IMR-90 (cell line): ENCODE data around the gene SPEF2. TPM values are rescaled to one million over a fixed set of nuclear protein-coding genes. Genes with fewer than 3 reads are reported as not detected.

Experiments used
- ATAC-seq: fragments of 200-7000 bp; cut with Tn5 transposase; 2 replicates; pipeline ENCODE4 v1.9.1; 2020; ENCODE audit warnings: low read depth, mild to moderate bottlenecking, moderate library complexity
- BruUV-seq: library from RNA; stranded (reverse); fragments of 400-500 nt; replicated peaks from 2 replicates; lab custom pipeline; 2021; lab: Mats Ljungman, UMichigan
- CTCF ChIA-PET: fragments of 300-600 bp; formaldehyde crosslinking; extraction: SDS; loops from one replicate; lab custom pipeline; 2021; ENCODE audit warnings: antibody characterized with exemption; lab: Yijun Ruan, JAX
- POLR2A ChIA-PET: fragments of 300-600 bp; sonication (Branson Sonifier 250); formaldehyde crosslinking; loops from one replicate; lab custom pipeline; 2022; ENCODE audit warnings: antibody characterized with exemption; ENCODE audit not compliant: unreplicated experiment; lab: Charles Lee
- DNase-seq: peaks from one replicate; pipeline ENCODE4 v3.0.0; 2013
- H2AFZ ChIP-seq: replicated peaks from 2 replicates; pipeline ENCODE3; 2013; ENCODE audit warnings: low read length, mild to moderate bottlenecking; ENCODE audit not compliant: poor library complexity
- H2AK5ac ChIP-seq: 2 replicates; pipeline ENCODE4 v1.6.1; 2013; ENCODE audit warnings: low read depth, low read length, inconsistent platforms
- H2AK9ac ChIP-seq: replicated peaks from 2 replicates; pipeline ENCODE3; 2013; ENCODE audit warnings: mild to moderate bottlenecking, low read depth, low read length, moderate library complexity; ENCODE audit not compliant: poor library complexity
- H2BK120ac ChIP-seq: 2 replicates; pipeline ENCODE4 v1.6.1; 2013; ENCODE audit warnings: low read depth, low read length, inconsistent platforms
- H2BK15ac ChIP-seq: 3 replicates; pipeline ENCODE4 v1.6.1; 2013; ENCODE audit warnings: low read depth, low read length, inconsistent platforms
- H2BK20ac ChIP-seq: 2 replicates; pipeline ENCODE4 v1.6.1; 2013; ENCODE audit warnings: low read depth, mild to moderate bottlenecking, inconsistent platforms, low read length, moderate library complexity
- H2BK5ac ChIP-seq: 2 replicates; pipeline ENCODE4 v1.6.1; 2013; ENCODE audit warnings: mild to moderate bottlenecking, low read depth, low read length, inconsistent platforms; ENCODE audit not compliant: poor library complexity, severe bottlenecking
- H3K14ac ChIP-seq: replicated peaks from 2 replicates; pipeline ENCODE4 v1.6.1; 2013; ENCODE audit warnings: low read depth, low read length, inconsistent platforms
- H3K18ac ChIP-seq: 2 replicates; pipeline ENCODE4 v1.6.1; 2013; ENCODE audit warnings: low read depth, low read length, control low read depth
- H3K23ac ChIP-seq: 2 replicates; pipeline ENCODE4 v1.6.1; 2013; ENCODE audit warnings: low read depth, low read length, inconsistent platforms
- H3K27ac ChIP-seq: 2 replicates; pipeline ENCODE4 v1.5.1; 2013; ENCODE audit warnings: mild to moderate bottlenecking, control low read depth, low read length; ENCODE audit not compliant: insufficient read depth
- H3K27me3 ChIP-seq: 2 replicates; pipeline ENCODE4 v1.6.1; 2013; ENCODE audit warnings: low read length; ENCODE audit not compliant: control insufficient read depth, insufficient read depth
- H3K36me3 ChIP-seq: 2 replicates; pipeline ENCODE4 v1.6.1; 2013; ENCODE audit warnings: low read length, mixed read lengths; ENCODE audit not compliant: control insufficient read depth, insufficient read depth
- H3K4ac ChIP-seq: 2 replicates; pipeline ENCODE4 v1.6.1; 2013; ENCODE audit warnings: low read depth, low read length, inconsistent platforms
- H3K4me1 ChIP-seq: 2 replicates; pipeline ENCODE4 v1.6.1; 2013; ENCODE audit warnings: low read length, mixed read lengths; ENCODE audit not compliant: control insufficient read depth, insufficient read depth
- H3K4me2 ChIP-seq: 2 replicates; pipeline ENCODE4 v1.6.1; 2013; ENCODE audit warnings: low read depth, mild to moderate bottlenecking, control low read depth, low read length, moderate library complexity
- H3K4me3 ChIP-seq: 2 replicates; pipeline ENCODE4 v1.5.1; 2013; ENCODE audit warnings: low read depth, mild to moderate bottlenecking, control low read depth, low read length, moderate library complexity; ENCODE audit not compliant: insufficient read depth
- H3K56ac ChIP-seq: 2 replicates; pipeline ENCODE4 v1.6.1; 2013; ENCODE audit warnings: low read length, inconsistent platforms; ENCODE audit not compliant: insufficient read depth; ENCODE audit errors: extremely low read depth
- H3K79me1 ChIP-seq, 2 experiments: 2 replicates each; pipeline ENCODE4 v1.6.1; 2013; ENCODE audit warnings: low read length in 2 of 2, inconsistent platforms in 1 of 2, low read depth in 1 of 2
- H3K9ac ChIP-seq: 2 replicates; pipeline ENCODE4 v1.6.1; 2013; ENCODE audit warnings: low read depth, low read length, control low read depth
- H3K9me1 ChIP-seq: 2 replicates; pipeline ENCODE4 v1.6.1; 2013; ENCODE audit warnings: low read length, inconsistent platforms; ENCODE audit not compliant: insufficient read depth
- H3K9me3 ChIP-seq: 2 replicates; pipeline ENCODE4 v1.6.1; 2013; ENCODE audit warnings: low read length; ENCODE audit not compliant: control insufficient read depth, insufficient read depth
- H4K20me1 ChIP-seq: 2 replicates; pipeline ENCODE4 v1.6.1; 2013; ENCODE audit warnings: low read length, inconsistent platforms; ENCODE audit not compliant: insufficient read depth
- H4K5ac ChIP-seq: 2 replicates; pipeline ENCODE4 v1.6.1; 2013; ENCODE audit warnings: mild to moderate bottlenecking, low read depth, low read length, control low read depth
- H4K8ac ChIP-seq, 2 experiments: 2 replicates each; pipeline ENCODE4 v1.6.1; 2013; ENCODE audit warnings: low read depth in 2 of 2, low read length in 2 of 2, control low read depth in 1 of 2, inconsistent platforms in 1 of 2
- H4K91ac ChIP-seq: 2 replicates; pipeline ENCODE4 v1.6.1; 2013; ENCODE audit warnings: low read depth, low read length, inconsistent platforms; ENCODE audit not compliant: insufficient read depth
- CEBPB ChIP-seq: IDR thresholded peaks from 2 replicates; pipeline ENCODE4 v1.6.1; 2012; ENCODE audit warnings: low read depth, low read length, improper control_type of control experiment
- CHD1 ChIP-seq: IDR thresholded peaks from 2 replicates; pipeline ENCODE4 v1.6.1; 2012; ENCODE audit warnings: low read depth, low read length, improper control_type of control experiment
- CTCF ChIP-seq: conservative IDR thresholded peaks from 2 replicates; pipeline ENCODE4 v1.5.1; 2012; ENCODE audit warnings: mild to moderate bottlenecking, low read depth, low read length, improper control_type of control experiment
- FOS ChIP-seq: fragments of 150-350 bp; IDR thresholded peaks from 2 replicates; pipeline ENCODE4 v1.6.1; 2016; ENCODE audit warnings: low read depth, low read length
- MAFK ChIP-seq: IDR thresholded peaks from 2 replicates; pipeline ENCODE4 v1.6.1; 2012; ENCODE audit warnings: low read depth, low read length, improper control_type of control experiment
- MAZ ChIP-seq: IDR thresholded peaks from 2 replicates; pipeline ENCODE4 v1.6.1; 2012; ENCODE audit warnings: low read depth, mild to moderate bottlenecking, low read length, improper control_type of control experiment, moderate library complexity, borderline replicate concordance
- MXI1 ChIP-seq: IDR thresholded peaks from 2 replicates; pipeline ENCODE4 v1.6.1; 2012; ENCODE audit warnings: low read depth, mild to moderate bottlenecking, low read length, moderate library complexity, borderline replicate concordance
- NFE2L2 ChIP-seq: fragments of 150-350 bp; IDR thresholded peaks from 2 replicates; pipeline ENCODE4 v1.6.1; 2016; ENCODE audit warnings: low read depth, mild to moderate bottlenecking, low read length
- POLR2A ChIP-seq: IDR thresholded peaks from 2 replicates; pipeline ENCODE4 v1.6.1; 2012; ENCODE audit warnings: mild to moderate bottlenecking, low read depth, low read length
- RAD21 ChIP-seq: IDR thresholded peaks from 2 replicates; pipeline ENCODE4 v1.6.1; 2012; ENCODE audit warnings: low read length, improper control_type of control experiment
- RCOR1 ChIP-seq: IDR thresholded peaks from 2 replicates; pipeline ENCODE4 v1.6.1; 2012; ENCODE audit warnings: mild to moderate bottlenecking, low read length, improper control_type of control experiment; ENCODE audit not compliant: insufficient replicate concordance
- SMC3 ChIP-seq: fragments of 150-350 bp; IDR thresholded peaks from 2 replicates; pipeline ENCODE4 v1.6.1; 2016; ENCODE audit warnings: low read depth, mild to moderate bottlenecking, antibody characterized with exemption, low read length, moderate library complexity
- USF2 ChIP-seq: fragments of 150-350 bp; IDR thresholded peaks from 2 replicates; pipeline ENCODE4 v1.6.1; 2017; ENCODE audit warnings: mild to moderate bottlenecking, antibody characterized with exemption, low read length, low read depth
- WGBS, 2 experiments: methylation state at CpG; one replicate each; pipeline versions ENCODE4 v1.1.5 to v1.1.7; 2013; ENCODE audit warnings: missing lambda C conversion rate in 2 of 2; ENCODE audit not compliant: insufficient read length in 1 of 2; ENCODE audit errors: extremely low coverage in 2 of 2; 5-methylcytosine and 5-hydroxymethylcytosine counted together
- dilution Hi-C: fragments of 300-500 bp; cut with HindIII; formaldehyde crosslinking; loops from one replicate; pipeline ENCODE4 v1.14.3; 2018; ENCODE audit warnings: low sequenced_read_pairs; ENCODE audit not compliant: unreplicated experiment
- in situ Hi-C: fragments of 300-500 bp; cut with MboI; formaldehyde crosslinking; loops from 3 replicates; pipeline ENCODE4 v1.14.3; 2019; ENCODE audit warnings: low sequenced_read_pairs, inconsistent platforms, mixed read lengths
- intact Hi-C: fragments of 100-400 bp; cut with micrococcal nuclease; formaldehyde crosslinking; loops from 2 replicates; pipeline ENCODE4 v1.10.0; 2022
- polyA plus RNA-seq, 3 experiments: library from polyadenylated mRNA; depleted of rRNA; stranded (reverse); fragments of >200 nt; gene quantifications; 2 replicates each; pipeline ENCODE4 v1.2.3, GENCODE V29; 2012; ENCODE audit warnings: low replicate concordance in 1 of 3
- total RNA-seq: library from RNA; depleted of rRNA; stranded (reverse); fragments of >200 nt; gene quantifications from 2 replicates; pipeline ENCODE4 v1.2.3, GENCODE V29; 2012

Gene SPEF2
- total and polyA plus RNA-seq, 2 of the 4 experiments (the other 2 are of a cell fraction): 1.7 to 2.3 TPM

GRCh38 chr5:35790457-35790822, 172.8 kb downstream of the SPEF2 start:
- peak overlapping the region; percentile 53; the same call in 1 of the 2 replicates for H4K5ac ChIP-seq
- ATAC-seq (0 out of 2 replicates have a peak, but pooled peaks have one; percentile 11), DNase-seq (no peak)
- intact Hi-C loops: no loop called here
- no peaks in the 10 kb centered on the region for H3K36me3 ChIP-seq
- H3K27me3 ChIP-seq: no peaks in the 10 kb centered on the region
- no peak overlapping the region for H4K8ac ChIP-seq
- H3K4ac ChIP-seq: no peak overlapping the region; the same call in 1 of the 2 replicates
- peak overlapping the region; percentile 33; the same call in 1 of the 2 replicates for H3K4me2 ChIP-seq
- TF ChIP-seq RCOR1 (no peak), SMC3 (no peak), CEBPB (no peak), CTCF (no peak), POLR2A (no peak), NFE2L2 (no peak), MAZ (no peak), USF2 (no peak), MXI1 (no peak), CHD1 (no peak), FOS (no peak), MAFK (no peak), RAD21 (no peak)
- H3K79me1 ChIP-seq: no peaks in the 10 kb centered on the region
- no peak overlapping the region for H3K9ac ChIP-seq
- peaks cover 1% of the 10 kb centered on the region; the same call in 1 of the 2 replicates for H3K4me1 ChIP-seq
- H2BK120ac ChIP-seq: 0 out of 2 replicates have a peak overlapping the region, but pooled peaks have one; percentile 14
- no peak overlapping the region for H3K14ac ChIP-seq
- no peak overlapping the region for H2AFZ ChIP-seq
- no peak overlapping the region for H3K56ac ChIP-seq
- H4K91ac ChIP-seq: no peak overlapping the region
- no peak overlapping the region for H3K23ac ChIP-seq
- WGBS, 2 experiments: no CpG with 5 or more reads among the region's 1 CpG
- H2BK5ac ChIP-seq: no peak overlapping the region
- in situ Hi-C loops: no loop called here
- no peak overlapping the region for H2AK9ac ChIP-seq
- dilution Hi-C loops: no loop called here
- H3K9me1 ChIP-seq: no peaks in the 10 kb centered on the region
- H2BK15ac ChIP-seq: no peak overlapping the region
- no peak overlapping the region for H2AK5ac ChIP-seq
- no peaks in the 10 kb centered on the region for H3K9me3 ChIP-seq
- H3K18ac ChIP-seq: no peak overlapping the region
- no peak overlapping the region for H3K4me3 ChIP-seq
- ChIA-PET POLR2A (no interaction called here), CTCF (interaction anchor here (0.7 to 2.2 kb wide), 4 partner anchors 12 to 23 kb away, joined by 3 to 5 read pairs (median 4); no protein-coding TSS in a partner anchor)
- BruUV-seq: no TSS peak
- H3K27ac ChIP-seq: no peak overlapping the region
- no peaks in the 10 kb centered on the region for H4K20me1 ChIP-seq
- H2BK20ac ChIP-seq: no peak overlapping the region
